Measurements from ENCODE around the gene IQGAP3.
"Not testable (repeated sequence)": the region's sequence is repeated elsewhere in the genome, so short reads cannot be mapped to it uniquely, and the experiment has no call there.

IQGAP3 gene

GRCh38 chr1:156592158-156592909 is 20.0 kb upstream of the IQGAP3 start:
- Mint-ChIP-seq H3K36me3 (ENCODE audit: low read depth) (peaks cover 20% of the 10 kb centered on the region), H3K9me3 (no peaks in the 10 kb centered on the region), H3K4me3 (peak overlapping the region; percentile 84 to 85 (median 84)), H3K27ac (peak overlapping the region in 2 of 3 experiments; percentile 38 to 63), H3K4me1 (peaks cover 12% of the 10 kb centered on the region), H3K27me3 (ENCODE audit: low read depth) (no peaks in the 10 kb centered on the region)
- no peak for TF ChIP-seq CTCF (IDR thresholded peaks at IDR 0.05; ENCODE audit: unreplicated experiment in 3 of 3)

GRCh38 chr1:156591432-156592157 is 19.2 kb upstream of the IQGAP3 start, which contains the start of gene NAXE:
TSS of gene NAXE (plus strand) at chr1:156591776. CDS start at chr1:156591805, 29 bp downstream.
- Mint-ChIP-seq H3K4me1 (peaks cover 12% of the 10 kb centered on the region), H3K27ac (peak within 1 kb of the TSS; percentile 87 to 96 (median 93)), H3K4me3 (peak within 1 kb of the TSS; percentile 84 to 95 (median 90)), H3K36me3 (ENCODE audit: low read depth) (peaks cover 14% of the 10 kb centered on the region), H3K9me3 (no peaks in the 10 kb centered on the region), H3K27me3 (ENCODE audit: low read depth) (no peaks in the 10 kb centered on the region)
- TF ChIP-seq CTCF (IDR thresholded peaks at IDR 0.05; ENCODE audit: unreplicated experiment in 3 of 3), result no peak

- no peak for TF ChIP-seq CTCF (IDR thresholded peaks at IDR 0.05; ENCODE audit: unreplicated experiment in 3 of 3)
- H3K36me3 Mint-ChIP-seq (ENCODE audit: low read depth), result peaks cover 11% of the 10 kb centered on the region
- H3K27ac Mint-ChIP-seq, result peak overlapping the region; percentile 87 to 96 (median 93)
- no peaks in the 10 kb centered on the region for H3K27me3 Mint-ChIP-seq (ENCODE audit: low read depth)
- H3K4me1 Mint-ChIP-seq, result peaks cover 12% of the 10 kb centered on the region
- H3K4me3 Mint-ChIP-seq, result peak overlapping the region; percentile 84 to 95 (median 90)
- no peaks in the 10 kb centered on the region for H3K9me3 Mint-ChIP-seq
Measured at GRCh38 chr1:156591181-156591431, 18.7 kb upstream of the IQGAP3 start.

- Mint-ChIP-seq H3K4me1 (peaks cover 12% of the 10 kb centered on the region), H3K27ac (peak overlapping the region; percentile 87 to 96 (median 93)), H3K27me3 (ENCODE audit: low read depth) (no peaks in the 10 kb centered on the region), H3K36me3 (ENCODE audit: low read depth) (peaks cover 7% of the 10 kb centered on the region), H3K4me3 (peak overlapping the region; percentile 84 to 95 (median 90)), H3K9me3 (no peaks in the 10 kb centered on the region)
- no peak for TF ChIP-seq CTCF (IDR thresholded peaks at IDR 0.05; ENCODE audit: unreplicated experiment in 3 of 3)
Measured at GRCh38 chr1:156590326-156591180, 18.2 kb upstream of the IQGAP3 start.

GRCh38 chr1:156589546-156589945 is 17.2 kb upstream of the IQGAP3 start:
- no peaks in the 10 kb centered on the region for H3K36me3 Mint-ChIP-seq (ENCODE audit: low read depth)
- H3K4me1 Mint-ChIP-seq, result peaks cover 12% of the 10 kb centered on the region
- H3K4me3 Mint-ChIP-seq, result no peak overlapping the region
- peaks cover 4% of the 10 kb centered on the region for H3K27me3 Mint-ChIP-seq (ENCODE audit: low read depth)
- no peak overlapping the region for H3K27ac Mint-ChIP-seq
- TF ChIP-seq CTCF (IDR thresholded peaks at IDR 0.05; ENCODE audit: unreplicated experiment in 3 of 3), result no peak
- H3K9me3 Mint-ChIP-seq, result no peaks in the 10 kb centered on the region

- H3K9me3 Mint-ChIP-seq; H3K27ac Mint-ChIP-seq; H3K36me3 Mint-ChIP-seq (ENCODE audit: low read depth); H3K4me3 Mint-ChIP-seq; H3K27me3 Mint-ChIP-seq (ENCODE audit: low read depth): not testable (repeated sequence)
- peaks cover 12% of the 10 kb centered on the region for H3K4me1 Mint-ChIP-seq
Measured at GRCh38 chr1:156587927-156588326, 15.6 kb upstream of the IQGAP3 start.

All from nephron (organoid).